K562 (cell line): ENCODE results near the gene ARHGAP26. TPM values are rescaled to one million over a fixed set of nuclear protein-coding genes. Genes with fewer than 3 reads are reported as not detected.

ENCODE experiments used
- ATAC-seq: fragments of 200-7000 bp; cut with Tn5 transposase; 3 replicates; pipeline ENCODE4 v1.9.1; 2020; ENCODE audit warnings: moderate library complexity
- BruUV-seq: library from RNA; stranded (reverse); fragments of 400-500 nt; replicated peaks from 2 replicates; lab custom pipeline; 2021; lab: Mats Ljungman, UMichigan
- CTCF ChIA-PET: fragments of 300-600 bp; formaldehyde crosslinking; extraction: SDS; loops from one replicate; lab custom pipeline; 2021; ENCODE audit warnings: low intra/inter-chr PET ratio; lab: Yijun Ruan, JAX
- POLR2A ChIA-PET: fragments of 300-600, 350-650 bp; sonication (Branson Sonifier 250); formaldehyde crosslinking; extraction: SDS; loops from one replicate; lab custom pipeline; 2021; ENCODE audit warnings: antibody characterized with exemption, inconsistent platforms; lab: Yijun Ruan, JAX
- DNase-seq, 4 experiments: peaks; one replicate each; pipeline versions ENCODE4 v3.0.0 to v3.0.0-alpha.2; 2011 to 2018; ENCODE audit warnings: low spot score in 3 of 4, mixed read lengths in 3 of 4; ENCODE audit errors: extremely low read depth in 1 of 4
- FAIRE-seq: peaks from 2 replicates; lab custom pipeline; 2011; peaks lifted over from hg19 to GRCh38; lab: Jason Lieb, UNC
- H2AFZ ChIP-seq: 2 replicates; pipeline ENCODE4 v1.6.0; 2011; ENCODE audit warnings: low read depth, low read length, control low read depth, inconsistent platforms
- H3K27ac ChIP-seq: fragments of 200-600 bp; 3 replicates; pipeline ENCODE4 v1.8.0; 2011; ENCODE audit warnings: low read depth, mild to moderate bottlenecking, control low read depth, inconsistent platforms, low read length, moderate library complexity, mixed read lengths; ENCODE audit errors: extremely low read depth
- H3K27me3 ChIP-seq, 2 experiments: fragments of 300-600 bp in 1 of 2; 2 replicates in 1 of 2; 3 replicates in 1 of 2; pipeline versions ENCODE4 v1.6.0 to v1.8.0; 2011; ENCODE audit warnings: inconsistent platforms in 2 of 2, low read length in 2 of 2, mild to moderate bottlenecking in 1 of 2, mixed read lengths in 1 of 2, moderate library complexity in 1 of 2; ENCODE audit not compliant: control insufficient read depth in 2 of 2, insufficient read depth in 2 of 2
- H3K36me3 ChIP-seq: fragments of 300-600 bp; 3 replicates; pipeline ENCODE4 v1.8.0; 2011; ENCODE audit warnings: mild to moderate bottlenecking, low read length, inconsistent platforms; ENCODE audit not compliant: control insufficient read depth, insufficient read depth
- H3K4me1 ChIP-seq, 2 experiments: fragments of 200-600 bp in 1 of 2; replicated peaks in 1 of 2; 2 replicates in 1 of 2; 3 replicates in 1 of 2; pipeline versions ENCODE4 v1.5.1 to v1.8.0; 2011; ENCODE audit warnings: inconsistent platforms in 2 of 2, low read length in 2 of 2, mild to moderate bottlenecking in 1 of 2, mixed read lengths in 1 of 2, moderate library complexity in 1 of 2; ENCODE audit not compliant: control insufficient read depth in 2 of 2, insufficient read depth in 2 of 2
- H3K4me2 ChIP-seq: 2 replicates; pipeline ENCODE4 v1.6.1; 2011; ENCODE audit warnings: low read length, control low read depth, inconsistent platforms, mixed read lengths; ENCODE audit not compliant: insufficient read depth
- H3K4me3 ChIP-seq: fragments of 200-600 bp; sonication (generic), shearing (Covaris generic); 2 replicates; pipeline ENCODE4 v1.5.1; 2016; ENCODE audit warnings: control low read depth, inconsistent platforms
- H3K79me2 ChIP-seq: fragments of 200-600 bp; 3 replicates; pipeline ENCODE4 v1.8.0; 2011; ENCODE audit warnings: low read length, inconsistent platforms; ENCODE audit not compliant: control insufficient read depth, insufficient read depth
- H3K9ac ChIP-seq, 2 experiments: 2 replicates each; pipeline versions ENCODE4 v1.6.0 to v1.6.1; 2011; ENCODE audit warnings: low read depth in 2 of 2, low read length in 2 of 2, control low read depth in 1 of 2, inconsistent platforms in 1 of 2, mild to moderate bottlenecking in 1 of 2, mixed read lengths in 1 of 2; ENCODE audit not compliant: insufficient read depth in 1 of 2
- H3K9me1 ChIP-seq: one replicate; pipeline ENCODE4 v1.6.0; 2011; ENCODE audit warnings: inconsistent platforms, mild to moderate bottlenecking, low read length, moderate library complexity; ENCODE audit not compliant: control insufficient read depth, insufficient read depth
- H3K9me3 ChIP-seq: replicated peaks from 2 replicates; pipeline ENCODE4 v1.5.1; 2011; ENCODE audit warnings: low read depth, low read length, inconsistent platforms; ENCODE audit not compliant: control insufficient read depth, insufficient read depth
- H4K20me1 ChIP-seq: replicated peaks from 2 replicates; pipeline ENCODE4 v1.6.1; 2011; ENCODE audit warnings: low read length, inconsistent platforms, mixed read lengths; ENCODE audit not compliant: control insufficient read depth, insufficient read depth
- RBM25 ChIP-seq: fragments of 200-400 bp; formaldehyde crosslinking; IDR thresholded peaks from 2 replicates; pipeline ENCODE4 v1.6.1; 2018; ENCODE audit warnings: low read length, low read depth, moderate library complexity; ENCODE audit not compliant: severe bottlenecking
- STAT5A ChIP-seq: IDR thresholded peaks from 2 replicates; pipeline ENCODE4 v1.6.1; 2012; ENCODE audit warnings: low read length, inconsistent platforms, borderline replicate concordance
- ZNF740 ChIP-seq, 3 experiments: fragments of 200-800 bp in 1 of 3; sonication (Bioruptor generic) in 1 of 3; sonication (generic) in 1 of 3; formaldehyde crosslinking in 1 of 3; IDR thresholded peaks; 2 replicates each; pipeline versions ENCODE4 v1.6.1 to v1.8.0; 2016 to 2022; ENCODE audit warnings: mild to moderate bottlenecking in 2 of 3, missing compliant biosample characterization in 2 of 3, missing genetic modification characterization in 2 of 3, missing genetic modification reagents in 1 of 3
- ZNF785 ChIP-seq: fragments of 250-450 bp; sonication (Bioruptor Pico); IDR thresholded peaks from 2 replicates; pipeline ENCODE4 v1.4.0; 2020; ENCODE audit warnings: mild to moderate bottlenecking
- WGBS: fragments of 100-300 bp; shearing (Covaris generic); methylation state at CpG from one replicate; pipeline ENCODE4 v1.1.6; 2016; ENCODE audit warnings: low coverage, mixed read lengths; ENCODE audit not compliant: insufficient coverage; ENCODE audit errors: missing lambda C conversion rate; 5-methylcytosine and 5-hydroxymethylcytosine counted together
- in situ Hi-C: fragments of 300-500 bp; cut with MboI; formaldehyde crosslinking; loops from 4 replicates; pipeline ENCODE4 v1.15.0; 2018; ENCODE audit warnings: inconsistent platforms, mixed read lengths
- intact Hi-C: fragments of 100-400 bp; cut with micrococcal nuclease; formaldehyde crosslinking; loops from 2 replicates; pipeline ENCODE4 v1.14.2; 2022
- polyA plus RNA-seq, 8 experiments: library from polyadenylated mRNA; depleted of rRNA in 4 of 8; stranded (reverse) in 5 of 8; unstranded in 3 of 8; fragments of >200 nt; fragmentation: Nextera tagmentation in 2 of 8; fragmentation: Illumina TruSeq in 1 of 8; extraction: Ambion mirVana in 2 of 8; extraction: Trizol in 1 of 8; gene quantifications; 2 replicates each; pipeline versions ENCODE4 v1.2.1 to v1.2.3, GENCODE V29; 2011 to 2014; ENCODE audit warnings: inconsistent platforms in 1 of 8, missing spikeins in 1 of 8
- total RNA-seq, 7 experiments: library from RNA; depleted of rRNA in 6 of 7; stranded (reverse); fragments of >200 nt in 6 of 7; fragmentation: Illumina TruSeq in 2 of 7; extraction: Trizol in 2 of 7; gene quantifications; 2 replicates each; pipeline versions ENCODE4 v1.2.1 to v1.2.3, GENCODE V29; 2011 to 2021; ENCODE audit warnings: low replicate concordance in 1 of 7

Gene ARHGAP26
- total and polyA plus RNA-seq, 9 of the 15 experiments (the other 6 are each of a cell fraction or from before 2014, with no cell fraction given): 0.13 to 1.1 (median 0.55) TPM

- no peak overlapping the region for H2AFZ ChIP-seq
- no peaks in the 10 kb centered on the region for H3K9me1 ChIP-seq
- no peaks in the 10 kb centered on the region for H3K4me1 ChIP-seq
- no peak overlapping the region for H3K4me3 ChIP-seq
- H4K20me1 ChIP-seq: no peaks in the 10 kb centered on the region
- ChIA-PET CTCF (no interaction called here), POLR2A (interaction anchor here (0.7 to 0.8 kb wide), 2 partner anchors 17 to 21 kb away, joined by 3 read pairs; no protein-coding TSS in a partner anchor)
- BruUV-seq: no TSS peak
- no peak overlapping the region for H3K27ac ChIP-seq
- TF ChIP-seq ZNF785: no peak
- no peak for TF ChIP-seq ZNF740 (CRISPR knock-in tag; IDR thresholded peaks at IDR 0.05)
- no peak for TF ChIP-seq ZNF740 (tag; IDR thresholded peaks at IDR 0.05)
- no peak for TF ChIP-seq RBM25
- TF ChIP-seq STAT5A: no peak
- in situ Hi-C loops: no loop called here
- FAIRE-seq (no peak), ATAC-seq (no peak), DNase-seq (no peak)
- no peaks in the 10 kb centered on the region for H3K9me3 ChIP-seq
- intact Hi-C loops: no loop called here
- no peak overlapping the region for H3K4me2 ChIP-seq
- 0% methylated on average over 9 of the region's 9 CpGs for WGBS
- H3K79me2 ChIP-seq: no peaks in the 10 kb centered on the region
- H3K36me3 ChIP-seq: no peaks in the 10 kb centered on the region
- peaks cover 0 to 33% of the 10 kb centered on the region in 2 experiments; a peak in 4 of 5 replicates for H3K27me3 ChIP-seq
- no peak overlapping the region for H3K9ac ChIP-seq
Measured at GRCh38 chr5:142783601-142784341, 13.6 kb downstream of the ARHGAP26 start.
